COLO668 (cell line): ENCODE results near the gene ADGRD1.

Source experiments
- DNase-seq: peaks from one replicate; lab custom pipeline; 2025; ENCODE audit not compliant: unreplicated experiment; lab: John Stamatoyannopoulos, UW

The ADGRD1 gene

GRCh38 chr12:131130311-131130911, 176.7 kb downstream of the ADGRD1 start:
- DNase-seq = no peak

GRCh38 chr12:131131077-131131807, 177.5 kb downstream of the ADGRD1 start:
- no peak for DNase-seq

GRCh38 chr12:131131808-131132117, 178.1 kb downstream of the ADGRD1 start:
- no peak for DNase-seq

GRCh38 chr12:131132118-131132892, 178.6 kb downstream of the ADGRD1 start:
- DNase-seq = peak; percentile 56

GRCh38 chr12:131133015-131133905, 179.6 kb downstream of the ADGRD1 start:
- DNase-seq = no peak

GRCh38 chr12:131133994-131134393, 180.3 kb downstream of the ADGRD1 start:
- no peak for DNase-seq

- DNase-seq = no peak
Measured at GRCh38 chr12:131134523-131135310, 181.0 kb downstream of the ADGRD1 start.

GRCh38 chr12:131135311-131135785, 181.6 kb downstream of the ADGRD1 start:
- DNase-seq = no peak

GRCh38 chr12:131135786-131136538, 182.3 kb downstream of the ADGRD1 start:
- DNase-seq = no peak

- DNase-seq = no peak
Measured at GRCh38 chr12:131136539-131136872, 182.8 kb downstream of the ADGRD1 start.

- DNase-seq = no peak
Measured at GRCh38 chr12:131137009-131137835, 183.5 kb downstream of the ADGRD1 start.

GRCh38 chr12:131137836-131138637, 184.3 kb downstream of the ADGRD1 start:
- no peak for DNase-seq

GRCh38 chr12:131138638-131139362, 185.1 kb downstream of the ADGRD1 start:
- no peak for DNase-seq

GRCh38 chr12:131139363-131140068, 185.8 kb downstream of the ADGRD1 start:
- DNase-seq = no peak

- no peak for DNase-seq
Measured at GRCh38 chr12:131140069-131140435, 186.3 kb downstream of the ADGRD1 start.

GRCh38 chr12:131140697-131141096, 187.0 kb downstream of the ADGRD1 start:
- no peak for DNase-seq

GRCh38 chr12:131141514-131141913, 187.8 kb downstream of the ADGRD1 start:
- no peak for DNase-seq
